Measurements from ENCODE around the gene HOXC11.

DNA sequence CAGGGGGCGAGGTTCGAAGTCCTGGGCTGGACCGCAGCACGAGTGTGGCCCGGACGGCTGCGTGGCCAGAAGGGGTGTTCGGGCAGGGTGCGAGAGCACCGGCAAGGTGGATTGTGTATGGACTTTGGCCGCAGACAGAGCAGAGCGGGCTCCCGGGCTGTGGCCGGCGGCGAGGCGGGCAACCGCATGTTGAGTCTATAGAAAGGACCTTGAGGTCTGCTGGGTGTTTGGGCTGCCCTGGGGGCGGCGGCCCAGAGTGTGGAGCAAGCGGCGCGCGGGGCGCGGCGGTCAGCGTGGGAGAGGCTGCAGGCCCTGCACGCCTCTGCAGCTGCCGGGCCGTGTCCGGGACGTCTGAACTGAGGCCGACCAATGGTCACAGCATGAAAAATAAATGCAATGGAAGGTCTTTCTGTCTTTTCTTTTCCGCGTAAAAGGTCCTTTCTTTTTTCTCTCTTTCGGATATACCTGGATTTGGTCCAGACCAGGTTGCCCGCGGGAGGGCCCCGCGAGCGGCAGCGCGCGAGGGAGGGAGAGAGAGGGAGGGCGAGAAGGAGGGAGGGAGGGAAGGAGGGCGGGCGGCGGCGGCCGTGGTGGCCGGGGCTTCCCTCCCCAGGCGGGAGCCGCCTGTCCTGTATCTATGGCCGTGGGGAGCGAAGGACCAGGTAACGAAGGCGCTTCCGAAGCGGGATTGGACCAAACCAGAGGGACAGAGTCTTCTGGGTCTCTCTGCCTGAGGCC, 21.5 kb downstream of the HOXC11 start:
- TF ChIP-seq RAD21 (IDR thresholded peaks at IDR 0.05; ENCODE audit: insufficient read depth, low read depth, low read length) (no peak), PAX8 (IDR thresholded peaks at IDR 0.05) (no peak), BHLHE40 (IDR thresholded peaks at IDR 0.05; ENCODE audit: borderline replicate concordance in 1 of 2, low read depth in 2 of 2, low read length in 1 of 2) (no peak)
- TF ChIP-seq, protein P1, sequence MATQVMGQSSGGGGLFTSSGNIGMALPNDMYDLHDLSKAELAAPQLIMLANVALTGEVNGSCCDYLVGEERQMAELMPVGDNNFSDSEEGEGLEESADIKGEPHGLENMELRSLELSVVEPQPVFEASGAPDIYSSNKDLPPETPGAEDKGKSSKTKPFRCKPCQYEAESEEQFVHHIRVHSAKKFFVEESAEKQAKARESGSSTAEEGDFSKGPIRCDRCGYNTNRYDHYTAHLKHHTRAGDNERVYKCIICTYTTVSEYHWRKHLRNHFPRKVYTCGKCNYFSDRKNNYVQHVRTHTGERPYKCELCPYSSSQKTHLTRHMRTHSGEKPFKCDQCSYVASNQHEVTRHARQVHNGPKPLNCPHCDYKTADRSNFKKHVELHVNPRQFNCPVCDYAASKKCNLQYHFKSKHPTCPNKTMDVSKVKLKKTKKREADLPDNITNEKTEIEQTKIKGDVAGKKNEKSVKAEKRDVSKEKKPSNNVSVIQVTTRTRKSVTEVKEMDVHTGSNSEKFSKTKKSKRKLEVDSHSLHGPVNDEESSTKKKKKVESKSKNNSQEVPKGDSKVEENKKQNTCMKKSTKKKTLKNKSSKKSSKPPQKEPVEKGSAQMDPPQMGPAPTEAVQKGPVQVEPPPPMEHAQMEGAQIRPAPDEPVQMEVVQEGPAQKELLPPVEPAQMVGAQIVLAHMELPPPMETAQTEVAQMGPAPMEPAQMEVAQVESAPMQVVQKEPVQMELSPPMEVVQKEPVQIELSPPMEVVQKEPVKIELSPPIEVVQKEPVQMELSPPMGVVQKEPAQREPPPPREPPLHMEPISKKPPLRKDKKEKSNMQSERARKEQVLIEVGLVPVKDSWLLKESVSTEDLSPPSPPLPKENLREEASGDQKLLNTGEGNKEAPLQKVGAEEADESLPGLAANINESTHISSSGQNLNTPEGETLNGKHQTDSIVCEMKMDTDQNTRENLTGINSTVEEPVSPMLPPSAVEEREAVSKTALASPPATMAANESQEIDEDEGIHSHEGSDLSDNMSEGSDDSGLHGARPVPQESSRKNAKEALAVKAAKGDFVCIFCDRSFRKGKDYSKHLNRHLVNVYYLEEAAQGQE (IDR thresholded peaks at IDR 0.05; ENCODE audit: low read depth, low read length), result no peak
- TF ChIP-seq, protein P2, sequence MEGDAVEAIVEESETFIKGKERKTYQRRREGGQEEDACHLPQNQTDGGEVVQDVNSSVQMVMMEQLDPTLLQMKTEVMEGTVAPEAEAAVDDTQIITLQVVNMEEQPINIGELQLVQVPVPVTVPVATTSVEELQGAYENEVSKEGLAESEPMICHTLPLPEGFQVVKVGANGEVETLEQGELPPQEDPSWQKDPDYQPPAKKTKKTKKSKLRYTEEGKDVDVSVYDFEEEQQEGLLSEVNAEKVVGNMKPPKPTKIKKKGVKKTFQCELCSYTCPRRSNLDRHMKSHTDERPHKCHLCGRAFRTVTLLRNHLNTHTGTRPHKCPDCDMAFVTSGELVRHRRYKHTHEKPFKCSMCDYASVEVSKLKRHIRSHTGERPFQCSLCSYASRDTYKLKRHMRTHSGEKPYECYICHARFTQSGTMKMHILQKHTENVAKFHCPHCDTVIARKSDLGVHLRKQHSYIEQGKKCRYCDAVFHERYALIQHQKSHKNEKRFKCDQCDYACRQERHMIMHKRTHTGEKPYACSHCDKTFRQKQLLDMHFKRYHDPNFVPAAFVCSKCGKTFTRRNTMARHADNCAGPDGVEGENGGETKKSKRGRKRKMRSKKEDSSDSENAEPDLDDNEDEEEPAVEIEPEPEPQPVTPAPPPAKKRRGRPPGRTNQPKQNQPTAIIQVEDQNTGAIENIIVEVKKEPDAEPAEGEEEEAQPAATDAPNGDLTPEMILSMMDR (IDR thresholded peaks at IDR 0.05 in 2 of 3, conservative IDR thresholded peaks at IDR 0.05 in 1 of 3; ENCODE audit: control insufficient read depth in 2 of 3, extremely low read depth in 1 of 3, insufficient read depth in 1 of 3, low read depth in 3 of 3, low read length in 3 of 3), result no peak

Data from GM12878 (cell line).